Suprapubic skin (tissue), 4 donors: ENCODE data around the gene TAS1R1. TPM values are rescaled to one million over a fixed set of nuclear protein-coding genes. Genes with fewer than 3 reads are reported as not detected.

ENCODE experiments used
- DNase-seq, 2 donors: peaks; one replicate each; pipeline ENCODE4 v3.0.0-alpha.2; 2019; ENCODE audit warnings: low spot score in 2 of 2
- H3K27ac ChIP-seq: fragments of 200-600 bp; sonication (generic); one replicate; pipeline ENCODE4 v1.5.1; 2019
- H3K27me3 ChIP-seq: fragments of 200-600 bp; sonication (generic); one replicate; pipeline ENCODE4 v1.5.1; 2019
- H3K36me3 ChIP-seq: fragments of 200-600 bp; sonication (generic); one replicate; pipeline ENCODE4 v1.5.1; 2019
- H3K4me1 ChIP-seq: fragments of 200-600 bp; sonication (generic); one replicate; pipeline ENCODE4 v1.5.1; 2019
- H3K4me3 ChIP-seq: fragments of 200-600 bp; sonication (generic); one replicate; pipeline ENCODE4 v1.5.1; 2019; ENCODE audit warnings: mild to moderate bottlenecking
- H3K9me3 ChIP-seq: fragments of 200-600 bp; sonication (generic); one replicate; pipeline ENCODE4 v1.5.1; 2019
- CTCF ChIP-seq, 2 donors: fragments of 200-600 bp in 1 of 2; fragments of 450-650 bp in 1 of 2; sonication (generic) in 1 of 2; IDR thresholded peaks; one replicate each; pipeline ENCODE4 v1.5.1; 2016 to 2019; ENCODE audit warnings: antibody characterized with exemption in 2 of 2, mild to moderate bottlenecking in 1 of 2, moderate library complexity in 1 of 2
- EP300 ChIP-seq: sonication (generic); formaldehyde crosslinking; IDR thresholded peaks from one replicate; pipeline ENCODE4 v1.6.1; 2017; ENCODE audit warnings: antibody characterized with exemption
- POLR2A ChIP-seq, 2 donors: fragments of 450-650 bp; IDR thresholded peaks; one replicate each; pipeline ENCODE4 v1.6.1; 2017; ENCODE audit warnings: antibody characterized with exemption in 2 of 2, mild to moderate bottlenecking in 2 of 2, moderate library complexity in 2 of 2
- POLR2AphosphoS5 ChIP-seq, 3 donors: sonication (generic); formaldehyde crosslinking; IDR thresholded peaks; one replicate each; pipeline ENCODE4 v1.6.1; 2017; ENCODE audit warnings: antibody characterized with exemption in 3 of 3
- WGBS: methylation state at CpG from one replicate; pipeline ENCODE4 v1.1.5; 2018; 5-methylcytosine and 5-hydroxymethylcytosine counted together
- total RNA-seq, 4 donors: library from RNA; depleted of rRNA; stranded (reverse); fragments of >200 nt; gene quantifications; one replicate each; pipeline ENCODE4 v1.1.0, GENCODE V29; 2016

TAS1R1 gene
- total RNA-seq, 4 donors from 2014 or later = 0.40 to 0.45 TPM; not detected in 2

- DNase-seq = no peak
- peaks cover 22% of the 10 kb centered on the region for H3K4me1 ChIP-seq
- whole genome bisulfite sequencing = 78% methylated on average over 10 of the region's 10 CpGs
- TF ChIP-seq CTCF (IDR thresholded peaks at IDR 0.05) (no peak), EP300 (no peak), POLR2AphosphoS5 (IDR thresholded peaks at IDR 0.05) (no peak), POLR2A (IDR thresholded peaks at IDR 0.05) (no peak)
- H3K27me3 ChIP-seq = no peaks in the 10 kb centered on the region
- H3K9me3 ChIP-seq = no peaks in the 10 kb centered on the region
- peaks cover 46% of the 10 kb centered on the region for H3K36me3 ChIP-seq
- no peak overlapping the region for H3K4me3 ChIP-seq
- no peak overlapping the region for H3K27ac ChIP-seq
Observed at GRCh38 chr1:6622396-6623152, 67.5 kb downstream of the TAS1R1 start.

- H3K9me3 ChIP-seq = no peaks in the 10 kb centered on the region
- no peak overlapping the region for H3K4me3 ChIP-seq
- WGBS = 60% methylated on average over 14 of the region's 14 CpGs
- no peak for TF ChIP-seq POLR2AphosphoS5 (IDR thresholded peaks at IDR 0.05)
- no peak for TF ChIP-seq CTCF (IDR thresholded peaks at IDR 0.05)
- TF ChIP-seq EP300 = no peak
- TF ChIP-seq POLR2A (IDR thresholded peaks at IDR 0.05) = no peak
- peaks cover 22% of the 10 kb centered on the region for H3K4me1 ChIP-seq
- H3K36me3 ChIP-seq = peaks cover 50% of the 10 kb centered on the region
- no peak overlapping the region for H3K27ac ChIP-seq
- no peak for DNase-seq
- H3K27me3 ChIP-seq = no peaks in the 10 kb centered on the region
Observed at GRCh38 chr1:6623269-6623965, 68.3 kb downstream of the TAS1R1 start.

- Histone ChIP-seq H3K27me3 (no peaks in the 10 kb centered on the region), H3K4me1 (peaks cover 22% of the 10 kb centered on the region), H3K27ac (peak within 1 kb of the TSS; percentile 90), H3K4me3 (peak within 1 kb of the TSS; percentile 92), H3K9me3 (no peaks in the 10 kb centered on the region), H3K36me3 (peaks cover 51% of the 10 kb centered on the region)
- 11% methylated on average over 10 of the region's 73 CpGs for WGBS
- DNase-seq = peak; percentile 91 to 95
- TF ChIP-seq POLR2A (IDR thresholded peaks at IDR 0.05) = no peak
- TF ChIP-seq EP300 = no peak
- TF ChIP-seq POLR2AphosphoS5 (IDR thresholded peaks at IDR 0.05) = no peak
- TF ChIP-seq CTCF (IDR thresholded peaks at IDR 0.05) = no peak
Observed at GRCh38 chr1:6624710-6625583, 69.8 kb downstream of the TAS1R1 start, which contains the start of gene THAP3. Gene THAP3 (plus strand): TSS chr1:6624868. CDS start chr1:6625219, 351 bp downstream.

- 3% methylated on average over 5 of the region's 32 CpGs for WGBS
- TF ChIP-seq POLR2A (IDR thresholded peaks at IDR 0.05) (no peak), EP300 (no peak), POLR2AphosphoS5 (IDR thresholded peaks at IDR 0.05) (no peak), CTCF (IDR thresholded peaks at IDR 0.05) (no peak)
- peak overlapping the region; percentile 92 for H3K4me3 ChIP-seq
- H3K9me3 ChIP-seq = no peaks in the 10 kb centered on the region
- H3K4me1 ChIP-seq = peaks cover 22% of the 10 kb centered on the region
- no peaks in the 10 kb centered on the region for H3K27me3 ChIP-seq
- peaks cover 51% of the 10 kb centered on the region for H3K36me3 ChIP-seq
- H3K27ac ChIP-seq = peak overlapping the region; percentile 90
- DNase-seq = no peak
Observed at GRCh38 chr1:6625584-6626149, 70.6 kb downstream of the TAS1R1 start.
